K562 (cell line): ENCODE results near the gene MICU1. TPM values are rescaled to one million over a fixed set of nuclear protein-coding genes. Genes with fewer than 3 reads are reported as not detected.

Experiments
- GATAD2A ChIP-seq: fragments of 450-650 bp; IDR thresholded peaks from 2 replicates; pipeline ENCODE4 v1.6.1; 2017
- HEY1 ChIP-seq: fragments of 250-450 bp; sonication (Bioruptor Pico); IDR thresholded peaks from 2 replicates; pipeline ENCODE4 v1.5.0; 2020; ENCODE audit warnings: mild to moderate bottlenecking, moderate library complexity, borderline replicate concordance
- MAZ ChIP-seq, 2 experiments: fragments of 450-650 bp in 1 of 2; sonication (generic) in 1 of 2; formaldehyde crosslinking; IDR thresholded peaks in 1 of 2; conservative IDR thresholded peaks in 1 of 2; 2 replicates each; pipeline versions ENCODE4 v1.4.0 to v1.5.0; 2020; ENCODE audit warnings: mild to moderate bottlenecking in 1 of 2, missing genetic modification reagents in 1 of 2
- NR2C2 ChIP-seq, 2 experiments: fragments of 200-800 bp in 1 of 2; sonication (Bioruptor generic) in 1 of 2; sonication (generic) in 1 of 2; formaldehyde crosslinking in 1 of 2; IDR thresholded peaks; 2 replicates each; pipeline versions ENCODE4 v1.6.1 to v1.8.0; 2016 to 2022; ENCODE audit warnings: mild to moderate bottlenecking in 1 of 2, missing compliant biosample characterization in 1 of 2, missing genetic modification characterization in 1 of 2, missing genetic modification reagents in 1 of 2
- POLR2G ChIP-seq: fragments of 200-400 bp; formaldehyde crosslinking; IDR thresholded peaks from 2 replicates; pipeline ENCODE4 v1.6.1; 2017; ENCODE audit warnings: low read depth, mild to moderate bottlenecking, antibody characterized with exemption, low read length, moderate library complexity
- SOX6 ChIP-seq: fragments of 450-650 bp; IDR thresholded peaks from 2 replicates; pipeline ENCODE4 v1.6.1; 2014; ENCODE audit warnings: mild to moderate bottlenecking
- STAG1 ChIP-seq: sonication (generic); formaldehyde crosslinking; IDR thresholded peaks from 2 replicates; pipeline ENCODE4 v1.5.0; 2020; ENCODE audit warnings: missing genetic modification reagents, borderline replicate concordance
- ZMIZ1 ChIP-seq, 2 experiments: fragments of 150-350 bp in 1 of 2; IDR thresholded peaks; 2 replicates each; pipeline ENCODE4 v1.6.1; 2012 to 2016; ENCODE audit warnings: low read depth in 2 of 2, low read length in 2 of 2, mild to moderate bottlenecking in 1 of 2, moderate library complexity in 1 of 2
- ZNF224 ChIP-seq: sonication (generic); formaldehyde crosslinking; IDR thresholded peaks from 2 replicates; pipeline ENCODE4 v1.8.0; 2022; ENCODE audit warnings: mild to moderate bottlenecking, missing genetic modification reagents
- ZNF395 ChIP-seq: fragments of 200-800 bp; sonication (Bioruptor generic); IDR thresholded peaks from 2 replicates; pipeline ENCODE4 v1.6.1; 2017; ENCODE audit warnings: missing genetic modification characterization, missing compliant biosample characterization
- ZNF408 ChIP-seq: fragments of 250-450 bp; sonication (Bioruptor Pico); IDR thresholded peaks from 2 replicates; pipeline ENCODE4 v1.4.0; 2020; ENCODE audit warnings: low read depth, mild to moderate bottlenecking, moderate library complexity
- polyA plus RNA-seq, 8 experiments: library from polyadenylated mRNA; depleted of rRNA in 4 of 8; stranded (reverse) in 5 of 8; unstranded in 3 of 8; fragments of >200 nt; fragmentation: Nextera tagmentation in 2 of 8; fragmentation: Illumina TruSeq in 1 of 8; extraction: Ambion mirVana in 2 of 8; extraction: Trizol in 1 of 8; gene quantifications; 2 replicates each; pipeline versions ENCODE4 v1.2.1 to v1.2.3, GENCODE V29; 2011 to 2014; ENCODE audit warnings: inconsistent platforms in 1 of 8, missing spikeins in 1 of 8
- total RNA-seq, 7 experiments: library from RNA; depleted of rRNA in 6 of 7; stranded (reverse); fragments of >200 nt in 6 of 7; fragmentation: Illumina TruSeq in 2 of 7; extraction: Trizol in 2 of 7; gene quantifications; 2 replicates each; pipeline versions ENCODE4 v1.2.1 to v1.2.3, GENCODE V29; 2011 to 2021; ENCODE audit warnings: low replicate concordance in 1 of 7
- TF ChIP-seq, protein P1 (sequence below): fragments of 450-650 bp; IDR thresholded peaks from 2 replicates; pipeline ENCODE4 v1.6.1; 2016; ENCODE audit warnings: missing biosample characterization, missing genetic modification characterization
- TF ChIP-seq, protein P2 (sequence below): sonication (generic); formaldehyde crosslinking; IDR thresholded peaks from 2 replicates; pipeline ENCODE4 v1.8.0; 2022; ENCODE audit warnings: mild to moderate bottlenecking, missing genetic modification reagents

MICU1 gene
- total and polyA plus RNA-seq, 9 of the 15 experiments (the other 6 are each of a cell fraction or from before 2014, with no cell fraction given), result 29.3 to 76.8 (median 48.4) TPM

GRCh38 chr10:72328045-72328828 is 297.6 kb downstream of the MICU1 start (continued):
- TF ChIP-seq, protein P1, sequence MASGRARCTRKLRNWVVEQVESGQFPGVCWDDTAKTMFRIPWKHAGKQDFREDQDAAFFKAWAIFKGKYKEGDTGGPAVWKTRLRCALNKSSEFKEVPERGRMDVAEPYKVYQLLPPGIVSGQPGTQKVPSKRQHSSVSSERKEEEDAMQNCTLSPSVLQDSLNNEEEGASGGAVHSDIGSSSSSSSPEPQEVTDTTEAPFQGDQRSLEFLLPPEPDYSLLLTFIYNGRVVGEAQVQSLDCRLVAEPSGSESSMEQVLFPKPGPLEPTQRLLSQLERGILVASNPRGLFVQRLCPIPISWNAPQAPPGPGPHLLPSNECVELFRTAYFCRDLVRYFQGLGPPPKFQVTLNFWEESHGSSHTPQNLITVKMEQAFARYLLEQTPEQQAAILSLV, result no peak
- no peak for TF ChIP-seq ZNF408 (CRISPR knock-in tag)
- peak; percentile 67 to 89 for TF ChIP-seq MAZ (CRISPR knock-in tag; conservative IDR thresholded peaks at IDR 0.05 in 1 of 2, IDR thresholded peaks at IDR 0.05 in 1 of 2)
- no peak for TF ChIP-seq NR2C2 (CRISPR knock-in tag; IDR thresholded peaks at IDR 0.05)
- 0 out of 2 replicates have a peak, but pooled peaks have one; percentile 64 for TF ChIP-seq NR2C2 (tag; IDR thresholded peaks at IDR 0.05)
- peak; percentile 41; the same call in 1 of the 2 replicates for TF ChIP-seq ZNF395
- TF ChIP-seq POLR2G, result peak; percentile 74
- peak; percentile 38; the same call in 1 of the 2 replicates for TF ChIP-seq SOX6
- TF ChIP-seq ZNF224 (CRISPR knock-in tag), result no peak
- TF ChIP-seq HEY1 (CRISPR knock-in tag), result no peak
- TF ChIP-seq GATAD2A, result peak; percentile 33; the same call in 1 of the 2 replicates
- TF ChIP-seq ZMIZ1 (IDR thresholded peaks at IDR 0.05; ENCODE audit: low read depth in 2 of 2, low read length in 2 of 2), result no peak
- TF ChIP-seq STAG1 (CRISPR knock-in tag), result peak; percentile 94
- TF ChIP-seq, protein P2, sequence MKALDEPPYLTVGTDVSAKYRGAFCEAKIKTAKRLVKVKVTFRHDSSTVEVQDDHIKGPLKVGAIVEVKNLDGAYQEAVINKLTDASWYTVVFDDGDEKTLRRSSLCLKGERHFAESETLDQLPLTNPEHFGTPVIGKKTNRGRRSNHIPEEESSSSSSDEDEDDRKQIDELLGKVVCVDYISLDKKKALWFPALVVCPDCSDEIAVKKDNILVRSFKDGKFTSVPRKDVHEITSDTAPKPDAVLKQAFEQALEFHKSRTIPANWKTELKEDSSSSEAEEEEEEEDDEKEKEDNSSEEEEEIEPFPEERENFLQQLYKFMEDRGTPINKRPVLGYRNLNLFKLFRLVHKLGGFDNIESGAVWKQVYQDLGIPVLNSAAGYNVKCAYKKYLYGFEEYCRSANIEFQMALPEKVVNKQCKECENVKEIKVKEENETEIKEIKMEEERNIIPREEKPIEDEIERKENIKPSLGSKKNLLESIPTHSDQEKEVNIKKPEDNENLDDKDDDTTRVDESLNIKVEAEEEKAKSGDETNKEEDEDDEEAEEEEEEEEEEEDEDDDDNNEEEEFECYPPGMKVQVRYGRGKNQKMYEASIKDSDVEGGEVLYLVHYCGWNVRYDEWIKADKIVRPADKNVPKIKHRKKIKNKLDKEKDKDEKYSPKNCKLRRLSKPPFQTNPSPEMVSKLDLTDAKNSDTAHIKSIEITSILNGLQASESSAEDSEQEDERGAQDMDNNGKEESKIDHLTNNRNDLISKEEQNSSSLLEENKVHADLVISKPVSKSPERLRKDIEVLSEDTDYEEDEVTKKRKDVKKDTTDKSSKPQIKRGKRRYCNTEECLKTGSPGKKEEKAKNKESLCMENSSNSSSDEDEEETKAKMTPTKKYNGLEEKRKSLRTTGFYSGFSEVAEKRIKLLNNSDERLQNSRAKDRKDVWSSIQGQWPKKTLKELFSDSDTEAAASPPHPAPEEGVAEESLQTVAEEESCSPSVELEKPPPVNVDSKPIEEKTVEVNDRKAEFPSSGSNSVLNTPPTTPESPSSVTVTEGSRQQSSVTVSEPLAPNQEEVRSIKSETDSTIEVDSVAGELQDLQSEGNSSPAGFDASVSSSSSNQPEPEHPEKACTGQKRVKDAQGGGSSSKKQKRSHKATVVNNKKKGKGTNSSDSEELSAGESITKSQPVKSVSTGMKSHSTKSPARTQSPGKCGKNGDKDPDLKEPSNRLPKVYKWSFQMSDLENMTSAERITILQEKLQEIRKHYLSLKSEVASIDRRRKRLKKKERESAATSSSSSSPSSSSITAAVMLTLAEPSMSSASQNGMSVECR (CRISPR knock-in tag), result 0 out of 2 replicates have a peak, but pooled peaks have one; percentile 46
